ENCODE measurements around the gene OVOL1.
"Not testable (repeated sequence)": the region's sequence is repeated elsewhere in the genome, so short reads cannot be mapped to it uniquely, and the experiment has no call there.

Gene OVOL1

GRCh38 chr11:65786786-65787636, at the start of gene OVOL1:
TSS of gene OVOL1 (plus strand) at chr11:65787063. CDS start at chr11:65787374, 311 bp downstream.
- peak in 1 of 3 donors; percentile 31 for DNase-seq

GRCh38 chr11:65739022-65739421, 47.8 kb upstream of the OVOL1 start:
- no peak for DNase-seq

GRCh38 chr11:65741185-65741584, 45.7 kb upstream of the OVOL1 start:
- DNase-seq = no peak

DNA sequence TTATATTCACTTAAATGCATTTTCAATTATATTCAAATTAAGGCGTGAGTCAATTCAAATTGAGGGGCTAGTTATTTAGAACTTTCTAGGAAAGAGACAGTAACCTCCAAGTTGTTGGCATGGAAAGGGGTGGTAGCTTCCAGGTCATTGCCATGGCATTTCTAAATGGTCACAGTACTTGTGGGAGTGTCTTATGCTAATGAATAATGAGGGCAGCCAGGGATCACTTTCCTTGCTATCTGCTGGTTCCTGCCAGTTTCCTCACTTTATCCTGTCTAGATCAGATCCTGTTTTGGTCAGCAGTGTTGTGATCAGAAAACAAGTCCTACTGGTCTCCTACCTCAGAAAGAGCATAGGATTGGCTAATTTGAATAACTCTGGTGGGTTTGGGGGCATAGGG, 44.5 kb upstream of the OVOL1 start:
- no peak for DNase-seq

DNA sequence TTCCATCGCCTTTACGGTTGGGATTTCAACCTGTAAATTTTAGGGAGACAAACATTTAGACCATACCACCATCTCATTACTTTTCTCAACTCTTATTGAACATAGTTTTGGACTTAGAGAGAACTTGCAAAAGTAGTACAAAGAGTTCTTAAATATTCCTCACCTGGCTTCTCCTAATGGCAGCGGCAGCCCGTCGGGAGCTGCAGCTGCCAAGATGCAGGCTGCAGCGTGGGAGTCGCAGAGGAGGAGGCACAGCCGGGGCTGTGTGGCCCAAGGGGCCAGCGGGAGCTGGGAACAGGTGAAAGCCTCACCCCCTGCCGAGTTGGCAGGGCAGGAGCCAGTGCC, 43.2 kb upstream of the OVOL1 start:
- no peak for DNase-seq

DNA sequence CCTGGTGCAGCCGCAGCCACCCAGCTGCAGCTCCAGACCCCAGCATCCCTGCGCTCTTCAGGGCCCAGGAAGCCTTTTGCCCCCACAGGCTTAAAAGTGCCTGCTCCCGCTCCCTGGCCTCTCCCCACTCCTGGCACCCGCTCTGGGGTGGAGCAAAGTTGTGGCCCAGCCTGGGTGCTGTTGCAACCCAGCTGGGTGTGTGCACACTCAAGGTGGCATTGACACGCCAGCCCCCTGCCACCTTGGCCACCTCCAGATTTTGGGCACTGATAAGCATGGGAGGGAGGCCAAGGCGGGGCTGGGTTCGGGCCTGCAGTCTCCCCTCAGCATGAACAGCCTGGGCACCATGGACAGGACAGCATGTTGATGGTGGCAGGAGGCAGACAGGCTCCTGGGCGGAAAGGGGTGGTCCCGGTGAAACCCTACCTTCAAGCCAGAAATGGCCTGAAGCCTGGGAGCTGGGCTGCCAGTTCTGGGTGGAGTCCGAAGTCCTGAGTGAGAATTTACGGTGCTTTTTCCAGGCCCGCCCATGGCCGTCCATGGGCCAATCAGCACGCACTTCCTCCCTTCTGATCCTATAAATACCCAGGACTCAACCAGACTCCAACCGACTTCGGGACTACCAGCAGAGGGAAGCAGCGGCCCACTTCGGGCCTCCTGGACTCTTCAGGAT, 42.7 kb upstream of the OVOL1 start:
- DNase-seq = peak; percentile 73 to 82 (median 74)

DNA sequence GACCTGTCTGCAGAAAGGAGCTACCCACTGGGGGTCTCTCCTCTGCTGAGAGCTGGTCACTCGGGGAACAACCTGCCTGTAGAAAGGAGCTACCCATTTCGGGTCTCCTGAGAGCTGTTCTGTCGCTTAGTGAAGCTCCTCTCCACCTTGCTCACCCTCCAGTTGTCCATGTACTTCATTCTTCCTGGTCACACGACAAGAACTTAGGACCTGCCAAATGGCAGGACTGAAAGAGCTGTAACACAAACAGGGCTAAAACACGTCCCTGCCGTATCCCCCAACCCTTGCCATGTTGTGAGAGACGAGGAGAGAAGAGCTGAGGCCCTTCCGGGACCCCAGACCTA, 42.2 kb upstream of the OVOL1 start:
- DNase-seq = no peak

DNA sequence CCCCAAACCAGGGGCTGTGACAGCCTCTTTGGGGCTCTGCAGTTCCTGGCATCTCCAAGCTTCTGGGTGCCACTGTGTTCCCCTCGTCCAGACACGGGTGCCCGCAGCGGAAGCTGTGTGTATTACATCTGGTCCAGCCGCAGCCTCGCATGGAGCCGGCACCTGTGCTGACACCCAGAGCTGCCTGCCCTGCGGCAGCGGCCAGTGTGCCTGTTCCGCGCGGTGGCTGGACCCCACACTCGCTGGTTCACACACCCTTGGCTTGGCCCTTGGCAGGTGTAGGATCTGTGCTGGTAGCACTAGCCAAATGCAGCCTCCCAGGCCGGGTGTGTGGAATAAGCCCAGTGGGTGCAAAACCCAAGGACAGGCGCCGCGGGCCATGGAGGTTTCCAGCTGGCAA, 41.8 kb upstream of the OVOL1 start:
- no peak for DNase-seq

DNA sequence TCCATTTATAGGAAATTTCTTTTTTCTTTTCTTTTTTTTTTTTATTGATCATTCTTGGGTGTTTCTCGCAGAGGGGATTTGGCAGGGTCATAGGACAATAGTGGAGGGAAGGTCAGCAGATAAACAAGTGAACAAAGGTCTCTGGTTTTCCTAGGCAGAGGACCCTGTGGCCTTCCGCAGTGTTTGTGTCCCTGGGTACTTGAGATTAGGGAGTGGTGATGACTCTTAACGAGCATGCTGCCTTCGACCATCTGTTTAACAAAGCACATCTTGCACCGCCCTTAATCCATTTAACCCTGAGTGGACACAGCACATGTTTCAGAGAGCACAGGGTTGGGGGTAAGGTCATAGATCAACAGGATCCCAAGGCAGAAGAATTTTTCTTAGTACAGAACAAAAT, 24.7 kb upstream of the OVOL1 start:
- DNase-seq = not testable (repeated sequence)

- not testable (repeated sequence) for DNase-seq
These were observed 24.0 kb upstream of the OVOL1 start for GRCh38 chr11:65762816-65763215.

GRCh38 chr11:65764434-65764833, 22.4 kb upstream of the OVOL1 start:
- DNase-seq = no peak

GRCh38 chr11:65766535-65766934, 20.3 kb upstream of the OVOL1 start:
- DNase-seq = no peak

GRCh38 chr11:65767406-65767805, 19.5 kb upstream of the OVOL1 start:
- DNase-seq = no peak

DNA sequence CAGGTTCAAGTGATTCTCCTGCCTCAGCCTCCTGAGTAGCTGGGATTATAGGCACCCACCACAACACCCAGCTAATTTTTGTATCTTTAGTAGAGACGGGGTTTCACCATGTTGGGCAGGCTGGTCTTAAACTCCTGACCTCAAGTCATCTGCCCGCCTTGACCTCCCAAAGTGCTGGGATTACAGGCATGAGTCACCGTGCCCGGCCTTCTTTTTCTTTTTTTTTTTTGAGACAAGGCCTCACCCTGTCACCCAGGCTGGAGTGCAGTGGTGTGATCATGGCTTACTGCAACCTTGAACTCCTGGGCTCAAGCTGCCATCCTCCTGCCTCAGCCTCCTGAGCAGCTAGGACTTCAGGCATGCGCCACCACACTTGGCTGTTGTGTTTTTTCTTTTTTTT, 19.1 kb upstream of the OVOL1 start:
- DNase-seq = peak; percentile 57 to 66 (median 61)

DNA sequence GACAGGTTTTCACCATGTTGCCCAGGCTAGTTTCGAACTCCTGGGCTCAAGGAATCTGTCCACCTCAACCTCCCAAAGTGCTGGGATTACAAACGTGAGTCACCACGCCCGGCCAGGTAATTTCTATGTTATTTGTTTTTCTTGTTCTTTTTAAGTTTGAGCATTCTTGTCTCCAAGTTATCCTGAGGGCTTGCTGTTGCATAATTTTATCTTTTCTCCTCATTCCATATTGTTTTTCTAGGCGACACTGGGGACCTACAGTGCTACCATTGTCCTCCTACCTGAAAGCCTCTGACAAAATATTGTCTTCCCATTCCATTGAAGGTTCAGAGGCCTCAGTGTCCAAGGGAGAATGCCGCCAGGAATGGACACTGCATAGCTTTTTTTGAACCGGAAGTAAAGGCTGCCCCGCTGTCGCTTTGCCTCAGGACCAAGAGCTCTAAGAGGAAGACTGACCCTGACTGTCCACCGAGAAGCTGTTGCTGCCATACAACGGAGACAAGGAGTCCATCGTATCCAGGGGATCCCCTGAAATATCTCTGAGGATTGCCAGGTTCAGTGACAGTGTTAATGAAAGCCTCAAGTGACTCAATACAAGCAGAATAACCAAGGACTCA, 15.8 kb upstream of the OVOL1 start:
- no peak for DNase-seq

- no peak for DNase-seq
These were observed 15.2 kb upstream of the OVOL1 start for GRCh38 chr11:65771589-65772112.

- no peak for DNase-seq
These were observed 13.0 kb upstream of the OVOL1 start for GRCh38 chr11:65773784-65774411.

DNA sequence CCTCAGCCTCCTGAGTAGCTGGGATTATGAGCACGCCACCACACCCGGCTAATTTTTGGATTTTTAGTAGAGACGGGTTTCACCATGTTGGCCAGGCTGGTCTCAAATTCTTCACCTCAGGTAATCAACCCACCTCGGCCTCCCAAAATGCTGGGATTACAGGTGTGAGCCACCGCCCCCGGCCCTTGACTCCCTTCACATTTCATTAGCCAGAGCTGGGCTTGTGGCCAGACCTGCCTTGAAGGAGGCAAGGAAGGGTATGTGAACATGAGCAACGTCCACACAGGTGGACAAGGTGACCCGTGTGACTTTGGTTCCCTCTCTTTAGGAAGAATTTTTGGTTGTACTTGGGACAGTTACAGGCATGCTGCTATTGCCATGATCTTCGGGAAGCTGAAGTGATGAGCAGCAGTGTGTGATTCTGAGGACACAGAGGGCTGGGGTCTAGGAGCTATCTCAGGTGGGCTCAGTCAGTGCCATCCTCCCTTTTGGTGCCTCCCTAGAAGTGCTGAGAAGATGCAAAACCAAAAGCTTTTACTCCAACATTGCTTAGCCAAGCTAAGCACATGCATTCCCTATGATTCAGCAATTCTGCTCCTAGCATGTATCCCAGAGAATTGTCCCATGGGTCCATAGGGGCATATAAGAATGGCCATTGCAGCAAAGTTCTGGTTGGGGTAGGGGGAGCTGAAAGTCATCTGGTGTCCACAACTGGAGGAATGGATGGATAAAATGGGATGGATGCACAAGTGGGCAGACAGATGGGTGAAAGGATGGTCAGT, 12.1 kb upstream of the OVOL1 start:
- DNase-seq = no peak

DNA sequence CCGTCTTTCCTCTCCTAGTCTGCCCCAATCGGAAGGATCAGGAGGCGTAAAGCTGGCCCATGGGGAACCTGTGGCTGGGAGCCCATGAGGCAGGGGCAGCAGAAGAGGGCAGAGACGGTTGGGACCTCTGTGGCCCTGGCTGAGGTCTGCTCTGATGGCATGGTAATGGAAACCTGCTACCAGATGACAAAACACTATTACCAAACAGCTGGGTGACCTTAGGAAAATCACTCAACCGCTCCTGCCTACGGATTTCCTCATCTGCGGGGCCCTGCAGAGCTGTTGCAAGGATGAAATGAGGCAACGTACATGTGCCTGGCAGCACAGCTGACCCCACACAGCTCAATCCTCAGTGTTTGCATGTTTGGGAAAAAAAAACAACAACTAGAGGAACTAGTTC, 10.7 kb upstream of the OVOL1 start:
- DNase-seq = peak; percentile 92 to 97 (median 94)

GRCh38 chr11:65776710-65777141, 10.1 kb upstream of the OVOL1 start:
- no peak for DNase-seq

- DNase-seq = no peak
These were observed 9.6 kb upstream of the OVOL1 start for GRCh38 chr11:65777241-65777640.

GRCh38 chr11:65777821-65778361, 9.0 kb upstream of the OVOL1 start:
- DNase-seq = no peak

All from suppressor macrophage treated with lipopolysaccharide for 1 hour (primary cell).